HuH-7 (cell line): ENCODE data around the gene TNPO1.
"Not testable (repeated sequence)": the region's sequence is repeated elsewhere in the genome, so short reads cannot be mapped to it uniquely, and the experiment has no call there.

Experiments used
- DNase-seq: peaks from one replicate; pipeline ENCODE4 v3.0.0; 2011; ENCODE audit warnings: low spot score

TNPO1 gene

GRCh38 chr5:72934953-72935725 lies 118.7 kb downstream of the TNPO1 start:
- not testable (repeated sequence) for DNase-seq

GRCh38 chr5:72936893-72937292 lies 120.4 kb downstream of the TNPO1 start:
- DNase-seq = no peak

GRCh38 chr5:72937517-72938061 lies 121.1 kb downstream of the TNPO1 start:
- no peak for DNase-seq

GRCh38 chr5:72938206-72938605 lies 121.7 kb downstream of the TNPO1 start:
- DNase-seq = peak; percentile 65

- DNase-seq = peak; percentile 25
Observed at GRCh38 chr5:72940082-72940481, 123.6 kb downstream of the TNPO1 start.

GRCh38 chr5:72943307-72943706 lies 126.8 kb downstream of the TNPO1 start:
- DNase-seq = no peak

- DNase-seq = no peak
Observed at GRCh38 chr5:72947498-72947897, 131.0 kb downstream of the TNPO1 start.

- no peak for DNase-seq
Observed at GRCh38 chr5:72949481-72949880, 133.0 kb downstream of the TNPO1 start.

- no peak for DNase-seq
Observed at GRCh38 chr5:72951671-72952468, 135.4 kb downstream of the TNPO1 start.

GRCh38 chr5:72954389-72954788 lies 137.9 kb downstream of the TNPO1 start:
- no peak for DNase-seq

- peak; percentile 53 for DNase-seq
Observed at GRCh38 chr5:72955143-72955767, 138.8 kb downstream of the TNPO1 start.

GRCh38 chr5:72955768-72956323 lies 139.4 kb downstream of the TNPO1 start, which contains the start of gene FCHO2:
Gene FCHO2, plus strand, starts transcription at chr5:72956041. Its CDS starts 56 bp downstream, at chr5:72956097.
- DNase-seq = peak; percentile 95

GRCh38 chr5:72956324-72957140 lies 140.1 kb downstream of the TNPO1 start:
- peak; percentile 42 for DNase-seq

GRCh38 chr5:72957337-72957736 lies 140.9 kb downstream of the TNPO1 start:
- no peak for DNase-seq

GRCh38 chr5:72959257-72959656 lies 142.8 kb downstream of the TNPO1 start:
- DNase-seq = no peak
